Keratinocyte (primary cell): ENCODE data around the gene ACACA.

ENCODE experiments used
- CTCF ChIP-seq, 3 experiments: IDR thresholded peaks in 1 of 3; conservative IDR thresholded peaks in 1 of 3; optimal IDR thresholded peaks in 1 of 3; 2 replicates in 2 of 3; 3 replicates in 1 of 3; pipeline versions ENCODE3 to v1.5.1; 2011; ENCODE audit warnings: low read length in 3 of 3, mild to moderate bottlenecking in 3 of 3, moderate library complexity in 2 of 3, control low read depth in 1 of 3, inconsistent platforms in 1 of 3; ENCODE audit not compliant: insufficient read depth in 2 of 3; ENCODE audit errors: extremely low read depth in 1 of 3
- EZH2 ChIP-seq: IDR thresholded peaks from one replicate; pipeline ENCODE4 v1.6.1; 2012; ENCODE audit warnings: inconsistent platforms, mild to moderate bottlenecking, low read length, moderate library complexity

GRCh38 chr17:37386462-37386861 is 20.2 kb downstream of the ACACA start:
- no peak for TF ChIP-seq CTCF (optimal IDR thresholded peaks at IDR 0.05 in 1 of 3, IDR thresholded peaks at IDR 0.05 in 1 of 3, conservative IDR thresholded peaks at IDR 0.05 in 1 of 3; ENCODE audit: extremely low read depth in 1 of 3, insufficient read depth in 2 of 3, low read length in 3 of 3)
- no peak for TF ChIP-seq EZH2
